Posterior cingulate gyrus (tissue), 11 donors: Measurements from ENCODE around the gene ERMP1.
"Not testable (repeated sequence)": the region's sequence is repeated elsewhere in the genome, so short reads cannot be mapped to it uniquely, and the experiment has no call there.

Experiments used
- DNase-seq, 10 donors: peaks; one replicate each; pipeline versions ENCODE4 v3.0.0 to v3.0.0-alpha.2; 2020 to 2021; ENCODE audit warnings: mixed read lengths in 3 of 10
- intact Hi-C: fragments of 100-400 bp; cut with DNase I; formaldehyde crosslinking; loops from one replicate; pipeline ENCODE4 v1.15.1; 2023

ERMP1 gene

DNA sequence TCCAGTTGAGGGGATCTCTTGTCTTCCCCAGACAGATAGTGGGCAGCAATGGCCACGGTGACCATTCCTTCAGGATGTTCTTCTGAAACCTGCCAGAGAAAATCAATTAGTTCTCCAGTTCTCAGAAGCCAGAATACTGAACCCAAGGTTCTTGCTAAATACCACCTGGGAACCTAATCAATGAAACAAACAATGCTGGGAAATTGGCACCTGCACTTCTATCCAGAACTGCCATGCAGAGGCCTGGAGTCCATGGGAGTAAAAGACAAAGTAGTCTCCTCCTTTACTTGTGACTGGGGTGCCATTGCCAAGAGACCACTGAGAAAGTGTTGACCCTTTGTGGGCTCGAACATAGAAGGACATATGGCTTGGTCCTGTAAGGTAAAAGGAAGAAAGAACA, 45.7 kb downstream of the ERMP1 start:
- intact Hi-C loops = no loop called here
- DNase-seq = no peak

DNA sequence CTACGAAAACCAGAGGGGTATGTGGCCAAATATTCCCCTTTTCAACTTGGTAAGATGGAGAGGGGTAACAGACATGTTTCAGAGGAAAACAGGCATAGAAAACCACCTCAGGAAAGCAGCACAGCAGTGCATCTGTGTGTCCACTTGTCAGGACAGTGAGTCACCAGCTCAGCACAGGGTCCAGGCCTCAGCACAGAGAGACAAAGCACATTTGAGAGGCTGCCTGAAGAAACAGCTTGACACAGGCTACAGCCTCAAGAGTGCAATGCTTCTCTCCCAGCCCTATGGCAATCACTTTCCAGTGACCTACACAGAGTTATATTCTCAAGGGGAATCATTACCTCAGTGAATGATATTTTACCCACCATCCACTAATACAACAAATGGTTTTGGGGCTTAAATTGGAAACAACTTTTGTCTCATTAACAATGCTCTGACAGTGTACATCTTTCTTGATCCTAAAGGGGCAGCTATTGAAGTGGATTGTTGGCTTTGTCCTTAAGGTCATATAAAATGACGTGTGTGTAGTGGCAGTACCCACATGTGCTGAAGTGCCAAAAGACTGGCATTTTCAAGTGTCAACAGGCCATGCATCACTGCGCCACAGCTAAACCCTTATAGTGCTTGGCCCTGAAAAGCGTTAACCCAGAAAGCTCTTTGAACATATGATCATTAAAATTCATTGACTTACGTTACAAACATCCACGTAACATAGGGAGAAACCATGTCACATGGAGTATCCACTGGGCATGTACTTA, 46.4 kb downstream of the ERMP1 start:
- peak in 6 of 10 donors; percentile 20 to 77 (median 55) for DNase-seq
- intact Hi-C loops = no loop called here

DNA sequence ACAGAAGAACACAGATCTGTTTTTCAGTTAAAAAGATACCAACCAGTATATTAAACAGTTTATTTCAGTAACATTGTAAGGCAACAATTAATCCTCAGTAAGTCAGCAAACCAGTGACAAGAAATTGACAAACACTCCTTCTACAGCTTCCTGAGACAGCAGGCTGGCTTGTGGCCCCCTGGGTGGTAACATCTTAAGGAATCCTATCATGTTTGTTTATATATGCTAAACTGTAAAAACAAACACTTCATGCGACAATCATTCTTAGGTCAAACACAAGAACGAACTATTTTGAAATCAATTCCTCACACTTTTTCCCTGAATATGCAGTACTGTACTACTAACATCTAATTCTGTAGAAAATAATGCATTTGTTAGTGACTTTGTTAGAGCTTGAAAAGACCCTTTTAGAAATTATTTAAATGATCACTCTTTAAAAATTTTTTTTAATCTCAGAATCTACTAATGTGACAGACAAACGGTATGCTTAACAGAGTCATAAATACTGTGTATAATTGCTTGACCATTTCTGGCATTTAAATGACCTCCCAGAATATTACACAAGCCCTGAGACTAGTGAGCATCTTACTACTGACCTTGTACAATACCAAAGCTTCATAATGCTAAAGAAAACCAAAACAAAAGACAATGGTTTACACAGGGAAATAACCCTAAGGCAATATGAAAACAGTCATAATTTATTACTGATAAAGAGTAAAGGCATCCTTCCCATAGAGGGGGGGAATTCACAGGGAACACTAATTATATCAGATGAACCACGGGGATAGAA, 48.2 kb downstream of the ERMP1 start:
- intact Hi-C loops = no loop called here

DNA sequence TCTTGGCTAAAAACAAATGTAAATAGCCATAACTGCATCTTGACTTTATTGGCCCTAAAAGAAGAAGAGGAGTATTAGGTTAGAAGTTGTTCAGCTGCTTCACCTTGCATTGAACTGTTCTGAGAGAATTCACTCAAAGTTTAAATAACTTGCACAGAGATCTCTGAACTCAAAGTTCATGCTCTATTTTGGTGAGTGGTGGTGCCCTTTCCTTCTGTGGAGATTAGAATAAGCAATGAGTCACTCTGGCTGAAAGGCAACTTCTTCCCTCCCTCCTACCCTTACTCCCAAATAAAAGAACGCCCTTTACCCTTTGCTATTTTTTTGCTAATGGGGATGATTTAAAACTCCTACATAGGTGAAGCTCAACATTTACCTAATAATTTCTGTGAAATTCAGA, 48.9 kb downstream of the ERMP1 start:
- no peak for DNase-seq
- intact Hi-C loops = no loop called here

More for the DNA sequence above, 48.2 kb downstream of the ERMP1 start:
- no peak for DNase-seq

DNA sequence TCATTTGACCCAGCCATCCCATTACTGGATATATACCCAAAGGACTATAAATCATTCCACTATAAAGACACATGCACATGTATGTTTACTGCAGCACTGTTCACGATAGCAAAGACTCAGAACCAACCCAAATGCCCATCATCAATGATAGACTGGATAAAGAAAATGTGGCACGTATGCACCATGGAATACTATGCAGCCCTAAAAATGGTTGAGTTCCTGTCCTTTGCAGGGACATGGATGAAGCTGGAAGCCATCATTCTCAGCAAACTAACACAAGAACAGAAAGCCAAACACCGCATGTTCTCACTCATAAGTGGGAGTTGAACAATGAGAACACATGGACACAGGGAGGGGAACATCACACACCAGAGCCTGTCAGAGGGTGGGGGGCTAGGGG, 49.5 kb downstream of the ERMP1 start:
- DNase-seq, intact Hi-C loops: not testable (repeated sequence)

DNA sequence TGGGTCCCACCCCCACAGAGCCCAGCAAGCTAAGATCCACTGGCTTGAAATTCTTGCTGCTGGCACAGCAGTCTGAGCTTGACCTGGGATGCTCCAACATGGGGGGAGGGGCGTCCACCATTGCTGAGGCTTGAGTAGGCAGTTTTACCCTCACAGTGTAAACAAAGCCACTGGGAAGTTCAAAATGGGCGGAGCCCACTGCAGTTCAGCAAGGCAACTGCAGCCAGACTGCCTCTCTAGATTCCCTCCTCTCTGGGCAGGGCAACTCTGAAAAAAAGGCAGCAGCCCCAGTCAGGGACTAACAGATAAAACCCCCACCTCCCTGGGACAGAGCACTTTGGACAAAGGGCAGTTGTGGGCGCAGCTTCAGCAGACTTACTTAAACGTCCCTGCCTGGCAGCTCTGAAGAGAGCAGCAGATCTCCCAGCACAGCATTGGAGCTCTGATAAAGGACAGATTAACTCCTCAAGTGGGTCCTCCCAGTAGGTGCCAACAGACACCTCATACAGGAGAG, 53.2 kb downstream of the ERMP1 start:
- intact Hi-C loops, DNase-seq: not testable (repeated sequence)

DNA sequence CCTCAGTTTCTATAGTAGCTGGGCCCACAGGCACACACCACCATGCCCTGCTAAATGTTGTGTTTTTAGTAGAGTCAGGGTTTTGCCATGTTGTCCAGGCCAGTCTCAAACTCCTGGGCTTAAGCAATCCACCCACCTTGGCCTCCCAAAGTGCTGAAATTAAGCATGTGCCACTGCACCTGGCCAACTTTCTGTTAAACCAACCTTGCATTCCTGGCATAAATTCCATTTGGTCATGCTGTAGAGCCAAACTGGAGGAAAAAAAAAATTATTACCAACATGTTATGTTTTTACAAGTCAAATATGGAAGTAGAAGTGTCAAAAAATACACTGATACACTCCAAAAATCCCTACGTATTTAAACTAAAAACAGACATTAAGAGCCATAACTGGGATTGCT, 54.1 kb downstream of the ERMP1 start:
- no peak for DNase-seq
- intact Hi-C loops = no loop called here

DNA sequence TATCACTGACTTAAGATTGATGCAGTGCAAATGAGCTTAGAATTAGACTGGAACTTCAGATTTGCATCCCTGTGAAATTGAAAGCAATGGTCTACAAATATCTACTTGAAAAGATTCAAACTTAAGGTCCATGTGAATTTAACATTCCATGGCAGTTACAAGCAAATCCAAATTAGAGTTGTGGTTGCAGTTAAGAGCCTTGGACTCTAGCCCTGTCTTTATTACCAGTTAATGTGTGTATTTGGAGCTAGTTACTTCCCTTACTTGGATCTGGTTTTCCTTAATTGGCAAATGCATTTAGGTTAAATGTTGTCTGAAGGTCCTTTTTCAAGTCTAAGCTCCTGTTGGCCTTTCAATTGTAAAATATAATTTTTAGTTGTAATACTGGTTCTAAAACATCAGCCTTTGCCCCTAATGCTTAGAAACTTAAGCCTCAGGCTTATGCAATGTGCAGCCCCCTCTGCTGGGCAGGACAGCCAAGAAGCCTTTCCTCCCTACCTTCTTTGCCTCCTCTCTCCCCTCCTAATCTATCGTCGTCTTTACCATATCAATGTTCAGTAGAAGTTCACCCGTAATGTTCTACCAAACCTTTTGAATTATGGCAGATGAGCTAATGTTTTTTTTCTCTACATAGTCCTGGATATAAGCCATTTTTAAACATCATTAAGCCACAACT, 59.5 kb downstream of the ERMP1 start:
- DNase-seq = no peak

DNA sequence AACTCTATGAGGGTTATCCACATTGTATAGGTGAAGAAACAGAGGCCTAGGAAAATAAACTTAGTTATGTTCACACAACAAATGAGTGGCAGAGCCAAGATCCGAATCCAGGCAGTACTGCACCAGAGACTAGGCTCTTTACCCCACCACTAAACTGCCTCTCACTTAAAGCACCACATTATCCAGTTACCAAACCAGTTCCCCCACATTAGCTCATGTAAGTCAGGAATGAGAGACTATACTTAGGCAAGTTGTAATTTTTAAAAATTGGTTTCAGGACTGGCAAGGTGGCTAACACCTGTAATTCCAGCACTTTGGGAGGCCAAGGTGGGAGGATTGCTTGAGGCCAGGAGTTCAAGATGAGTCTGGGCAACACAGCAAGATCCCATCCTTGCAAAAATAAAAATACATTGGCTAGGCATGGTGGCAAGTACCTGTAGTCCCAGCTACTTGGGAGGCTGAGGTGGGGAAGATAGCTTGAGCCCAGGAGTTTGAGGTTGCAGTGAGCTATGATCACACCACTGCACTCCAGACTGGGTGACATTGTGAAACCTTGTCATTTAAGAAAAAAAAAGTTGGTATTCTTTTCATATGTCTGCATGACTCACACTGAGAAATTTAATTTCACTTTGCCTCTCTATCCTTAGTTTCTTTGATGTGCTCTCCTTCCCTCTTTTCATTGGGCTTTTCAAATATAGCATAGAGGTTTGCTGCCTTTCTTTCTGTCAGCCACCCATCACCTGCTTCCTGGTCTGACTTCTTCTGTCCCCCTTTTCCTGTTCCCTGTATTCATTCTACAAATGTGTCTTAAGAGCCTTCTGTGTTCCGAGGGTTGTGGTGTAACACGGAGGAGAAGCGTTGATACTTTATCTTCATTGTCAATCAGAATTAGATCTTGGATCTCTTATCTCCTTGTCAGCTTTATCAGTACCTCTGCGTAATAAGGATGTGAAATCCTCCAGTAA, 64.7 kb downstream of the ERMP1 start:
- intact Hi-C loops = no loop called here

More for the DNA sequence above, 59.5 kb downstream of the ERMP1 start:
- intact Hi-C loops = no loop called here

DNA sequence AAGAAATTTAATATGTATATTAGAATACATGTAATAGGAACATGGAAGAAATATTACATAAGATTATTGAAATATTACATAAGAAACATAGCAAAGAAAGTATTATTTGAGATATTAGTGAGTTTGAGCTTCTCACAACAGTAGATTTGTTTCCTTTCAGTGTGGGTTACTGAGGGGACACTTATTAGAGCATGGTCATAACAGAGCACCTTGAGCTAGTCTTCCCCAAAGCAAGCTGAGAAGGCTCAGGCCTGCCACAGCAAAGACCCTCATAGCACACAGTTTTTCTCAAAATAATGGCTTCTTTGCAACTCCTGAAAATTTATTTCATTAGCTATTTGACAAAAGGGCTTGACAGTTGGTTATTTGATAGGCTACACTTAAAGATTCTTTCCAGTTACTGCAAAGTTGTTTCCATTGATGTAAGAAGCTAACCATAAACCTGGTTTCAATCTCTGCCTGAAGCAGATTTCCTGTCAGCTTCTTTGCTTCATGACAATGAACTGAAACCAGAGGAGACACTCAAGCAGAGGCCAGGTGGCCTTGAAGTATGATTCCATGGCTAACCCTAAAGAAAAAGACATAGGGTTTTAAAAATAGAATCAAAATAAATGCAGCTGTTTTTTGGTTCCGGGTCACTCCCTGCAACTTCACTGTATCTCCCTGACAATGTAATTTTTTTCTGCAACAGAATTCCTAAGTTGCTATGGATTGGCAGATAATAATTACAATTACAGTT, 68.6 kb downstream of the ERMP1 start:
- DNase-seq = no peak
- intact Hi-C loops = no loop called here

More for the DNA sequence above, 64.7 kb downstream of the ERMP1 start:
- no peak for DNase-seq

DNA sequence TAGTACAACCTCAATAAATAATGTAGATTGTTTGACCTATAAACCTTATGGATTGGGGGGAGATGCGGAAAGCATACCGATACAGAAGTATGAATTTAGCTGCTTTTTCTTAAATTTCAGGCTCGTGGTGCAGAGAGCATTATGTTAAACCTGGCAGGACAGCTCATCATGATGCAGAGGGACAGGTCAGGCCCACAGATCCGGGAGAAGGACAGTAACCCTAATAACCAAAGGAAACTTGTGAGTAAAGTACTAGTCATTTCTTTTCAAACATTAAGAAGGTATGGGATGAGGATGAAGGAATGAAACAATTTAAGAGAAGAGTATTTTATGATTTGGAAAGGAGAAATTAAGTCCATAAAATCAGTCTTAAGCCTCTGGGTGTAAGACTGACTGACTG, 70.5 kb downstream of the ERMP1 start:
- no peak for DNase-seq
- intact Hi-C loops = no loop called here

DNA sequence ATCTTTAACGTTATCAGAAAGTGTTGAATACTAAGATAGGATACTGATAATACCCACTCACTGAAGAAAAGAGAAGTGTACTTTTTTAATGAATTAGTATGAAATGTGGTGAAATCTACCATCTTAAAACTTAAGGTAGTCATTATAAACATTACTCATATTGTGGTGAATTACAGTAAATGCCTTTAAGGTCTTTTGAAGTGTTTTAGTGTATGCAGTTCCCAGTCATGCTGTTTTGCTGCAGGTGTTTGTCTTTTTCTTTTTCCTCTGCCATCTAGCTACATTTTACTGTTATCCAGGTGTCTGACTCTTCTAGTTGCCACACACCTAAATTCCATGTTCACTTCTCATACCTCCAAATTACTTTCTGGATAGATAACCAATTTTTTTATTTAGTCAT, 72.6 kb downstream of the ERMP1 start:
- DNase-seq = no peak
- intact Hi-C loops = no loop called here

DNA sequence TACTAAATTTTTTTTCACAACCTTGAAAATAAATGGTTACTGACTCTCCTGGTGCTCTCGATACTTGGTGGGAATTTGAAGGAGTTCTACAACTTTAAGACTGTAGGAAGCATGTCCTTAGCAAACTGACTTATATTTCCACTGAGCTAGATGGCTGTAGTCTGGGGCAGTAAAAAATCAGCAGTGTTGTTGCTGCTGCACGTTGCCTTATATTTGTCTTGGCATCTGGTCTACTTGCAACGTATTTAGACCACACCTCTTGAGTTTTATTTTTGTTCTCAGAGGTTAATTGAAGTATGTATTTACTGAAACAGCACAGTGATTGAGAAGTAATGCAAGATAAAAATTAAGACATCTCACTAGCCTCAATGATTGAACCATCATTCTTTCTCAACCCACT, 76.3 kb downstream of the ERMP1 start:
- intact Hi-C loops = no loop called here
- no peak for DNase-seq

DNA sequence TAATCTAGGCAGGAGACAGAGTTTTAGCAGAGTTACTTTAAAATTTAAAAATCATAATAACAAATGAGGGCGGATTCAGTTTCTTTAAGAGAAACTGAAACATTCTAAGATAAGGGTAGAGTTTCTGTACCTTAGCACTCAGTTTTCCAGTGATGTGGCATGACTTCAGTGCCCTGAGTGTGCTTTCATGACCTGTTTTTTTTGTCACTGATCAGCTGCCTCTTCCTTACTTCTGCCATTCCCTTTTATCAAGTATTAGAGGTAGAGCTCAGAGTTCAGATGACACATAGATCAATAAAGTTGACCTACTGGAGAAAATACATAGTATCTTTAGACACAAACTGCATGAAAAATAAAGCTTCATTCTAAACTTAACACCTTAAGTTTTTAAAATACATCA, 82.3 kb downstream of the ERMP1 start:
- intact Hi-C loops = no loop called here
- DNase-seq = no peak

DNA sequence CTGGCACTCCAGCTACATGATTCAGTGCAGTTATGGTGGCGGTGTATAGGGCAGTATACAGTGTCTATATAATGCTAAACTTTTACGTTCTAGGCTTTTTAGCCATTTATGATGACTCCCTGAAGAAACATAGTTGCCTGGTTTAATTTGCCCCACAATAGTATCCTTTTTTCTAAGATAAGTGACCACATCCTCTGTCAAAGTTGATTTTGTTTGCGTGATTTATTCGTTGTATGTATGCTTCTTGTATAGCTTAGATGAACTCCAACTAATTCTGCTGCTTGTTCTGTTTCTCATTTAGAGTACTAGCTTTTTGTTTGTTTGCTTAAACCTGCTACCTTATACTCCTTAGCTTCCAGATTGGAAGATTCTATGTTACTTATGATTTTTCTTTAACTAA, 83.6 kb downstream of the ERMP1 start:
- intact Hi-C loops = no loop called here

DNA sequence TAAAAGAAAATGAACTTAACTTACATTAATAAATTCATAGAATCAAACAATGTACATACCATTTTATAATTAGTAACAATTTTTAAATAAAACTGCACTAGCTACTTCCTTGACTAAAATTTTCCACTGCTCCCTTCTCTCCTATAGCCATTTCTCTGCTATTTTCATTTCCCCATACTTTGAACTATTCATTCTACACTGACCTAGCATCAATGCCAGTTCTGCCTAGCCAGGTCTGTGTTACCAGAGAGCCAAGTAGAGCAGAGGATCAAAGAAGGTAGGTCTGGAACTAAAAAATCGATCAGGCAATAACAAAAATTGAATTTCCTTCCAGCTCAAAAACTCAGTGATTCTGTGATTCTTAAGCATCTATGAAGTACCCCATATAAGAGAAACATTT, 84.5 kb downstream of the ERMP1 start:
- intact Hi-C loops = no loop called here
- DNase-seq = no peak

More for the DNA sequence above, 83.6 kb downstream of the ERMP1 start:
- DNase-seq = no peak

DNA sequence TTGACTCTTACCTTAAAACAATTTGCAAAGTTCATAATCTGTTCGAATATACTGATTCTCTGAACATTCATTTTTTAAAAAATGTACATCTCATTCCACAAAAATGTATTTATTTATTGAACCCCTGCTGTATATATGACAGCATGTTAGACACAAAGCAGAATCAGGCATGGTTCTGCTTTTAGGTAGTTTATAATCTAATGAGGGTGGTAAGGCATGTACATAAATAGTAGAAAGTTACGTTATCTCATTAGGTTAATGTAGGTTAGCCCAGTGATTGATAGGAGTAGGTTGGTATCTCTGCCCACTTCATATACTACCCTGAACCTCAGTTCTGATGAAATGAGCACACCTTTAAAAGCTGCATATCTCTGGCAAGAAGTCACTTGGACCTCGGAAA, 89.8 kb downstream of the ERMP1 start:
- intact Hi-C loops = no loop called here
- DNase-seq = no peak

DNA sequence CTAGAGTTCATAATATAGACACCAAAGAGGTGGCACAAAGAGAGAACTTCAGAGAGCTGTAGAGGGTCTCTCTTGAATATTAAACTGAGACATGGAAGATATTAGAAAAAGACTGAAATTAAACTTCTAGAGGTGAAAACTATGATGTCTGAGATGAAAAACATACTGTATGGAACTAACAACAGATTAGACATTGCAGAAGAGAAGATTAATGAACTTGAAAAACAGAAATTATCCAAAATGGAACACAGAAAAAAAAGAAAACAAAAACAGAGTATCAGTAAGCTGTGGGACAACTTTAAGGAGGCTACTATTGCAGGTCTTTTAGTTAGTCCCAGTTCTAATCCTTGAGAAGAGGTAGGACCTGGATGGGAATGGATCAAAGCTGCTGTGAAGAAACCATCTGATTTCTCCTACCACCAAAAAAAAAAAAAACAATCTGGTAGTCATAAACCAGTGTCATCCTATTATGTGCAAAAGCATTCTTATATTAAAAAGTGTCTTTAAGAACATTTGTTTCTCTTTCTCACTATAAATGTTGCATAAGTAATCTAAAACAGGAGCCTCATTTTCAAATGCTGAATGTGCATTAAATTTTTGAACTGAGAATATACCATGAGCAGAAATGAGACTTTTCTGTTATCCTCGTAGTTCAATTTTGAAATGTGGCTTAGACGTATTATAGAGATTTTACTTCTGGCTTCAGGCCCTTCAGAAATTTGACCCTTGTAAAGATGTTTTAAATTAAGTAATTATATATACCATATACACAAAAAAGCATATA, 96.2 kb downstream of the ERMP1 start:
- DNase-seq = no peak
- intact Hi-C loops = no loop called here

DNA sequence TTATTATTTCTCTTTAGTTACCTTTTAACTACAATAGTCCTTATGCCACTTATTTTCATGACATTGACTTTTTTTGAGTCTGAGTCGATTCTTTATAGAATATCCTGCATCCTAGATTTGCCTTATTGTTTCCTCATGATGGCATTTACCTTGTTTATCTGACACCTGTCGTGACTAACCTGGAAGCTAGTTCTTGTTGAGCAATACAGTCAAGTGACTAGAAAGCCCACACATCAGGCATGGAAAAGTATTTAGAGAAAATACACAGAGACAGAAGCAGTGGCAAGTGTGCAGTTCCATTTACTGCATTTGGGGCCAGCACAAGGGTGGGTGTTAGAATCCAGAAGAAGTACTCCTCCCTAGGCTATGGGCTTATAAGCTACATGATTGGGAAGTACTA, 97.8 kb downstream of the ERMP1 start:
- no peak for DNase-seq
- intact Hi-C loops = no loop called here
